PC-3 (cell line): ENCODE data around the gene WWC1. TPM values are rescaled to one million over a fixed set of nuclear protein-coding genes. Genes with fewer than 3 reads are reported as not detected.

Experiments
- ATAC-seq: fragments of 200-7000 bp; cut with Tn5 transposase; 2 replicates; pipeline ENCODE4 v1.9.1; 2020; ENCODE audit warnings: mild to moderate bottlenecking, moderate library complexity
- BruUV-seq: library from RNA; stranded (reverse); fragments of 400-500 nt; replicated peaks from 2 replicates; lab custom pipeline; 2021; lab: Mats Ljungman, UMichigan
- CTCF ChIA-PET: fragments of 300-600 bp; sonication (Branson Sonifier 250); formaldehyde crosslinking; loops from one replicate; lab custom pipeline; 2022; ENCODE audit warnings: antibody characterized with exemption; lab: Charles Lee
- POLR2A ChIA-PET: fragments of 300-600 bp; sonication (Branson Sonifier 250); formaldehyde crosslinking; loops from one replicate; lab custom pipeline; 2022; ENCODE audit warnings: antibody characterized with exemption; ENCODE audit not compliant: unreplicated experiment; lab: Charles Lee
- DNase-seq: peaks from one replicate; pipeline ENCODE4 v3.0.0-alpha.2; 2015
- H2AFZ ChIP-seq: fragments of 300-600 bp; sonication (generic); 2 replicates; pipeline ENCODE4 v1.6.0; 2016; ENCODE audit warnings: antibody characterized with exemption, low read length
- H3F3A ChIP-seq: fragments of 300-600 bp; sonication (generic); one replicate; pipeline ENCODE4 v1.6.0; 2017; ENCODE audit warnings: antibody characterized with exemption, low read length, control low read depth, mild to moderate bottlenecking; ENCODE audit not compliant: unreplicated experiment
- H3K27ac ChIP-seq: fragments of 300-600 bp; sonication (generic); 2 replicates; pipeline ENCODE4 v1.5.1; 2016; ENCODE audit warnings: mild to moderate bottlenecking, low read length
- H3K27me3 ChIP-seq: fragments of 300-600 bp; sonication (generic); 2 replicates; pipeline ENCODE4 v1.6.1; 2016; ENCODE audit warnings: low read length, mixed read lengths
- H3K36me3 ChIP-seq: fragments of 300-600 bp; sonication (generic); 2 replicates; pipeline ENCODE4 v1.6.1; 2016; ENCODE audit warnings: low read depth, mixed run types, low read length, mixed read lengths
- H3K4me1 ChIP-seq: fragments of 300-600 bp; sonication (generic); 2 replicates; pipeline ENCODE4 v1.5.1; 2016; ENCODE audit warnings: low read length; ENCODE audit not compliant: insufficient read depth
- H3K4me2 ChIP-seq: fragments of 300-600 bp; sonication (generic); 2 replicates; pipeline ENCODE4 v1.6.0; 2016; ENCODE audit warnings: low read length
- H3K4me3 ChIP-seq: fragments of 300-600 bp; sonication (generic); 2 replicates; pipeline ENCODE4 v1.5.1; 2016; ENCODE audit warnings: mild to moderate bottlenecking, low read length, mixed read lengths
- H3K79me2 ChIP-seq: fragments of 300-600 bp; sonication (generic); 2 replicates; pipeline ENCODE4 v1.6.1; 2017; ENCODE audit warnings: low read length, mixed read lengths
- H3K9ac ChIP-seq: fragments of 300-600 bp; sonication (generic); 2 replicates; pipeline ENCODE4 v1.6.0; 2016; ENCODE audit warnings: mild to moderate bottlenecking, low read length
- H3K9me2 ChIP-seq: fragments of 300-600 bp; sonication (generic); replicated peaks from 2 replicates; pipeline ENCODE4 v1.6.1; 2016; ENCODE audit warnings: mixed run types, low read length, mixed read lengths
- H3K9me3 ChIP-seq: fragments of 300-600 bp; sonication (generic); 2 replicates; pipeline ENCODE4 v1.6.1; 2016; ENCODE audit warnings: low read length, mixed read lengths
- H4K20me1 ChIP-seq: fragments of 300-600 bp; sonication (generic); 2 replicates; pipeline ENCODE4 v1.6.1; 2016; ENCODE audit warnings: low read length, mixed read lengths
- CTCF ChIP-seq: fragments of 300-600 bp; sonication (generic); conservative IDR thresholded peaks from 2 replicates; pipeline ENCODE4 v1.5.1; 2017; ENCODE audit warnings: antibody characterized with exemption, low read depth, mild to moderate bottlenecking, low read length
- EZH2 ChIP-seq: fragments of 300-600 bp; sonication (generic); IDR thresholded peaks from one replicate; pipeline ENCODE4 v1.6.1; 2017; ENCODE audit warnings: antibody characterized with exemption, mild to moderate bottlenecking, low read length; ENCODE audit not compliant: unreplicated experiment
- EZH2phosphoT487 ChIP-seq: fragments of 300-600 bp; sonication (generic); IDR thresholded peaks from 2 replicates; pipeline ENCODE4 v1.6.1; 2018; ENCODE audit warnings: mild to moderate bottlenecking, antibody characterized with exemption, low read length, borderline replicate concordance
- intact Hi-C: fragments of 100-400 bp; cut with micrococcal nuclease; formaldehyde crosslinking; loops from 2 replicates; pipeline ENCODE4 v1.9.0; 2023
- total RNA-seq: library from RNA; depleted of rRNA; stranded (reverse); fragments of >200 nt; gene quantifications from 2 replicates; pipeline ENCODE4 v1.2.3, GENCODE V29; 2014

WWC1 gene
- total RNA-seq, 1 experiment from 2014 or later = 31.8 TPM

GRCh38 chr5:168400429-168401220, 109.2 kb downstream of the WWC1 start:
- Histone ChIP-seq H4K20me1 (no peaks in the 10 kb centered on the region), H3K9me2 (no peaks in the 10 kb centered on the region), H3K79me2 (no peaks in the 10 kb centered on the region), H3K27ac (no peak overlapping the region), H3K4me3 (no peak overlapping the region), H2AFZ (no peak overlapping the region), H3F3A (no peaks in the 10 kb centered on the region), H3K4me2 (no peak overlapping the region), H3K9me3 (no peaks in the 10 kb centered on the region), H3K4me1 (peaks cover 16% of the 10 kb centered on the region), H3K9ac (no peak overlapping the region), H3K27me3 (no peaks in the 10 kb centered on the region), H3K36me3 (peaks cover 14% of the 10 kb centered on the region)
- ATAC-seq (no peak), DNase-seq (no peak)
- no peak for TF ChIP-seq CTCF
- no peak for TF ChIP-seq EZH2phosphoT487
- TF ChIP-seq EZH2 = no peak
- BruUV-seq = no TSS peak
- CTCF ChIA-PET = no interaction called here
- POLR2A ChIA-PET = no interaction called here
- intact Hi-C loops = no loop called here

- peak overlapping the region; percentile 54 for H3K27ac ChIP-seq
- TF ChIP-seq EZH2phosphoT487 (no peak), CTCF (no peak), EZH2 (no peak)
- ChIA-PET CTCF (no interaction called here), POLR2A (no interaction called here)
- ATAC-seq (no peak), DNase-seq (no peak)
- H3F3A ChIP-seq = no peaks in the 10 kb centered on the region
- H3K4me2 ChIP-seq = no peak overlapping the region
- intact Hi-C loops = no loop called here
- no peak overlapping the region for H3K4me3 ChIP-seq
- H3K9ac ChIP-seq = no peak overlapping the region
- BruUV-seq = no TSS peak
- H3K4me1 ChIP-seq = peaks cover 16% of the 10 kb centered on the region
- no peaks in the 10 kb centered on the region for H4K20me1 ChIP-seq
- no peak overlapping the region for H2AFZ ChIP-seq
- H3K27me3 ChIP-seq = no peaks in the 10 kb centered on the region
- peaks cover 14% of the 10 kb centered on the region for H3K36me3 ChIP-seq
- no peaks in the 10 kb centered on the region for H3K9me3 ChIP-seq
- no peaks in the 10 kb centered on the region for H3K79me2 ChIP-seq
- H3K9me2 ChIP-seq = no peaks in the 10 kb centered on the region
These were observed 109.8 kb downstream of the WWC1 start for GRCh38 chr5:168401226-168401625.

- Histone ChIP-seq H2AFZ (no peak overlapping the region), H3K79me2 (no peaks in the 10 kb centered on the region), H3K27ac (peak overlapping the region; percentile 54), H3K4me1 (peaks cover 16% of the 10 kb centered on the region), H3K27me3 (no peaks in the 10 kb centered on the region), H3K9me2 (no peaks in the 10 kb centered on the region), H3K9ac (no peak overlapping the region), H4K20me1 (no peaks in the 10 kb centered on the region), H3F3A (no peaks in the 10 kb centered on the region), H3K4me2 (no peak overlapping the region), H3K36me3 (peaks cover 14% of the 10 kb centered on the region), H3K9me3 (no peaks in the 10 kb centered on the region), H3K4me3 (no peak overlapping the region)
- ChIA-PET CTCF (no interaction called here), POLR2A (no interaction called here)
- DNase-seq (peak; percentile 72), ATAC-seq (peak; percentile 64)
- no TSS peak for BruUV-seq
- TF ChIP-seq EZH2 (no peak), CTCF (no peak), EZH2phosphoT487 (no peak)
- intact Hi-C loops = no loop called here
These were observed 110.4 kb downstream of the WWC1 start for GRCh38 chr5:168401880-168402279.
